Activated CD8-positive, alpha-beta memory T cell treated with anti-CD3 and anti-CD28 coated beads, Interleukin-2, amount 50 U/mL, for 1 hour (primary cell): ENCODE results near the gene SLAMF7.
A peak's percentile ranks its signal among the peaks of the same experiment; 100 is the strongest.
"Not testable (repeated sequence)": the region's sequence is repeated elsewhere in the genome, so short reads cannot be mapped to it uniquely, and the experiment has no call there.

Source experiments
- DNase-seq: peaks from one replicate; pipeline ENCODE4 v3.0.0-alpha.2; 2020; ENCODE audit errors: extremely low read depth

SLAMF7 gene

DNA sequence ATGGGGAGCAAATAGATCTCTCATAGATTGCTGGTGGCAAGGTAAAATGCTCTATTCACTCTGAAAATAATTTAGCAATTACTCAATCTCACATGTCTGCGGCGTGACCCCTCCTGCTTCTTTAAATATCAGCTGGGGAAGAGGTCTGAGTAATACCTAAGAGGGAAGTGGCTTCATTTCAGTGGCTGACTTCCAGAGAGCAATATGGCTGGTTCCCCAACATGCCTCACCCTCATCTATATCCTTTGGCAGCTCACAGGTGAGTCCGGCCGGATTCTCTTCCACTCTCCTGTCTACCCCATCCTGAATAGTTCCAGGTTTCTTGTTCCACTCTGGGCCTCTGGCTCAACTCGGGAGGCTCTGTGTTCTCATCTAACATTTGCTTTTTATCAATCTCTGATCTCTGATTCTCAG, at the start of gene SLAMF7:
Gene SLAMF7 (plus strand): TSS at position 150 of the 414 bp plus-strand sequence. CDS start 55 bp downstream, at position 205.
- DNase-seq: peak; percentile 19

DNA sequence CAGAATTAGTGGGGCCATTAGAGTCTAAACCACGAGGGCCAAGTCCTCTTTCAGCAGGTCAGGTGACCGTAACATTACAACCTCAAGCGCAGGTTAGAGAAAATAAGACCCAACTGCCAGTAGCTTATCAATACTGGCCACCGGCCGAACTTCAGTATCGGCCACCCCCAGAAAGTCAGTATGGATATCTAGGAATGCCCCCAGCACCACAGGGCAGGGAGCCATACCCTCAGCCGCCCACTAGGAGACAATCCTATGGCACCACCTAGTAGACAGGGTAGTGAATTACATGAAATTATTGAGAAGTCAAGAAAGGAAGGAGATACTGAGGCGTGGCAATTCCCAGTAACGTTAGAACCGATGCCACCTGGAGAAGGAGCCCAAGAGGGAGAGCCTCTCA, 46.7 kb upstream of the SLAMF7 start:
- DNase-seq: not testable (repeated sequence)

DNA sequence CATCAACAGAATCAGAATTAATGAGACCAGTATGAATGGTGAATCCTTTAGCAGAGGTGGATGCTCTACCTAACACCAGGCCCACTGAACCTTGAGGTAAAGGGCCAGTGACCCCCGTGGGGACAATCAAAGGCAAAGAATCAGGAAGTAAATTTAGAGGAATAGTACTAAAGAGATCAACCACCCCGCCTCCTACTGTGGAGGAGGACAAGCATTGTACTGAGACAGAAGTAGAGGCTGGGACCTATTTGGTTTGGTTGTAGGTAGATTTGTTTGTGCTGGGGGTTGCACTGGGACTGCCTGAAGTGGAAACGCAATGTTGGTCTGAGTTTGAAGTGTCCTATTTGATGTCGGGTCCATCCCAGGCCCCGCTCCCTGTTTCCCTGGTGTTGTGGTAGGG, 36.9 kb upstream of the SLAMF7 start:
- no peak for DNase-seq

GRCh38 chr1:160704250-160704649, 34.8 kb upstream of the SLAMF7 start:
- DNase-seq: no peak

DNA sequence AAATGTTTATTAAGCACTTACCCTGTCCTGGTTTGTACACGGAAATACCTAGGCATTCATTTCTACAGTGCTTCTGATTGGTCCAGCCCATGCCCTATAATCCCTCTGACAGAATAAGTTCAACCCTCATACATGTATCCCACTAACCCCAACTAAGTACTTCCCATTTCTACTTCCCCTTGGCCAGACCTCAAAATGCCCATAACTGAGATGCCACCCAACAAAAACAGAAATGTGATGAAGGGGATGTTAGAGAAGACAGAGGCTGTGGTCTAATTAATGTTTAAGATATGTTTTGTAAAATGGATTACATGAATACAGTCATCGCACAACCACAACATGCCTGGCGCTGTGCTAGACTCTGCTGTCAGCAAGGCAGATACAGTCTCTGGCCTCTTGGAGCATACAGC, 33.8 kb upstream of the SLAMF7 start:
- not testable (repeated sequence) for DNase-seq

GRCh38 chr1:160705742-160706141, 33.3 kb upstream of the SLAMF7 start:
- no peak for DNase-seq

DNA sequence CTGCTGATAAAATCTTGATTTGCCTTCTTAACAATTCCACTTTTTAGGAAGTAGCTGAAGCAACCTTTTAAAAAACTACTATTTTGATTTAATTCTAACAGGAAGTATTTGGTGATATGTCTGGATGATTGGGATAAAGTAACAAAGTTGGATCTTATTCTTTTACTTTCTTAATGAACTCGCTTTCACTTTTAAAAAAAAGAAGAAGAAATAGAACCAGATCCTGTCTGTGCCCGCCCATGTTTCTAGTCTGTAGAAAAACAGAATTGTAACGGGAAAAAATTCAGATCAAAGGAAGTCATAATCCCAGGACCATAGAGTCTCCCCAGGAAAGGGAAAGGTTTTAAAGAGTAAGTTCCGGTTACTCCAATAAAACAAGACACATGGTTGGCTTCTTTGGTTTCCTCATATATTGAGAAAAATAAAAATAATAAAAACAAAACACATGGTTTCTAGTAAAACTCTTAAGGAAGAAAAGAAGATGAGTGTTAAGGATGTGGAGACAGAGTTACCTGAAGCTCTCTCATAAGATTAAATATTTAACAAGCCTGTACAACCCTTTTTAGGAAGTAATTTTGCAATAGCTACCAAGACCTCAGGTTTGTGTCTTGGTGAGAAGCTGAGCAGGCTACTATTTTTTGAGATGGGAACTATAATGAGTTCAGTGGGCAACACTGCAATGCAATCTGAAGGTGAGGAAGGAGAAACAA, 32.4 kb upstream of the SLAMF7 start:
- no peak for DNase-seq

- no peak for DNase-seq
Observed at GRCh38 chr1:160707236-160708064, 31.6 kb upstream of the SLAMF7 start.

- DNase-seq: no peak
Observed at GRCh38 chr1:160708118-160708517, 30.9 kb upstream of the SLAMF7 start.

- no peak for DNase-seq
Observed at GRCh38 chr1:160708801-160709200, 30.2 kb upstream of the SLAMF7 start.

- DNase-seq: no peak
Observed at GRCh38 chr1:160709715-160710114, 29.3 kb upstream of the SLAMF7 start.

- no peak for DNase-seq
Observed at GRCh38 chr1:160710517-160711252, 28.4 kb upstream of the SLAMF7 start.

DNA sequence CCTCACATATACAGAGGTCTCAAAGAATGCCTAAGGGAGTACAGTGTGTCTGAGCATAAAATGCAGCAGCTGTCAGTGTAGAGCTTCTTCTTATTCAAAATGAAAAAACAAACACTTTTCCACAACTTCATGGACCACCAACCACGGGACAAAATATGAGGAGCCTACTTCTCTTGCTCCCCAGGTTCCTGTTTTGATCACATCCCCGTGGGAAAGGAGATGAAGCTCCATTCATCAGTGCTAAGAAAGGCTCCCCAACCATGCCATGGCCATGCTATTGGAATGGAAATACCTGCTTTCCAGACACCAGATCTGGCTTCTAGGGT, 27.8 kb upstream of the SLAMF7 start:
- DNase-seq: no peak

GRCh38 chr1:160711602-160712311, 27.3 kb upstream of the SLAMF7 start, which contains the start of gene CD48:
Gene CD48 (minus strand): TSS chr1:160711822. CDS start chr1:160711763, 59 bp downstream.
- DNase-seq: no peak

GRCh38 chr1:160712525-160713080, 26.4 kb upstream of the SLAMF7 start:
- not testable (repeated sequence) for DNase-seq

DNA sequence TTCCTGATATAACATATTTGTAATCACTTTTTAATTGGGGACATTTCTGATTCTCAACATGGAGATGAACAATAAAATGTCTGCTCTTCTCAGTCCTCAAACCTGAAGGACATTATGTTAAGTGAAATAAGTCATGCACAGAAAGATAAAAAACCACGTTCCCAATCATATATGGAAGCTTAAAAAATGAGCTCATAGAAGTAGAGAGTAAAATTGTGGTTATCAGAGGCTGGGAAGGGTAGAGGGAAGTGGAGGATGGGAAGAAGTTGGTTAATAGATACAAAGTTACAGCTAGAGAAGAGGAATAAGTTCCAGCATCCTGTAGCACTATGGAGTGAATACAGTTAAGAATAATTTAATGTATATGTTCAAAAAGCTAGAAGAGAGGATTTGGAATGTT, 25.9 kb upstream of the SLAMF7 start:
- DNase-seq: no peak

- not testable (repeated sequence) for DNase-seq
Observed at GRCh38 chr1:160714034-160714648, 24.9 kb upstream of the SLAMF7 start.

DNA sequence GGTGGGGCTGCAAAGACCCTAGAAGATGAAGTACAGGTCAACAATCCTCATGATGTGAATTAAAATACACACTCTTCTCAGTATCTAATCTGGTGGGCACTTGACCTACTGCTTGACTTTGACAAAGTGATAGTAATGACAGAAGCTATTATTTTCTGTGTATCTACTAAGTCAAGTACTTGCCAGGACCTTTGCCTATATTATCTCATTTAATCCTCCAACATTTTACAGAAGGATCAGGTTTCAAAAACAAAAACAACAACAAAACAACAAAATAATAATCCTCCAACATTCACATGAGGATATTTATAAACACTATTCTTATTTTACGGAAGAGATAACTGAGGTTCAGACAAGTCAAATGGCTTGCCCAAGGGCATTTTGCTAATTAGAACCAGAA, 23.0 kb upstream of the SLAMF7 start:
- no peak for DNase-seq

DNA sequence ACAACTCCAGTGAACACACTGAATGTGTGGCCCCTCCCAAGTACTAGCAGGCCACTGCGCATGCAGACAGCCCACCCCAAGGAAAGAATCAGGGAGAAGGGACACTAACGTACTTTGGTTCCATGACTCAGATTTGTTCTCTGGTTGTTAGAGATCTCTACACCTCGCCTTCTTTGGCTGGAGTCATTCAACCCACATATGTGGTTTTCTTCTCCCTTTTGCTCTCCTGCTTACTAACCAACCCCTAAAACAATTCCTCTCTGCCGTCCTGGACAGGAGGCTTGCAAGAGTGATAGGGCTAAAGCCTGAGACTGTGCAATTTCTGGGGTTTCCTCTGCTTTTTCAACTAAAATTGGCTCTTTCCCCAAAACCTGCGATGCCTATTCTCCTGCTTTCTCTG, 21.7 kb upstream of the SLAMF7 start:
- DNase-seq: no peak

DNA sequence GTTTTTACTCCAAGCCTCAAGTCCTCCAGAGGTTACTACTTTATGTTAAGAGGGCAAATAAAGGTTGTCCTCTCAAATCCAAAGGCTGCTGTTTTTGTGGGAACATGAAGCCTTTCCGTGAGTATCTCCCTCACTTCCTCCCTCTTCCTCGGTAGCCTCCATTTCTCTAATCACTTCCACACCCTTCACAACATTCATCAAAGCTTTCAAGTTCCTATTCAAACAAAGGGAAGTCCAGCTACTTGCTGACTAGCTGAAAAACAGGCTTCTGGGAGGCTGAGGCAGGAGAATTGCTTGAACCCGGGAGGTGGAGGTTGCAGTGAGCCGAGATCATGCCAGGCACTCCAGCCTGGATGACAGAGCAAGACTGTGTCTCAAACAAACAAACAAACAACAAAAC, 20.8 kb upstream of the SLAMF7 start:
- DNase-seq: no peak
